HepG2 (cell line): ENCODE measurements around the gene CBLN3. TPM values are rescaled to one million over a fixed set of nuclear protein-coding genes. Genes with fewer than 3 reads are reported as not detected.

Experiments used
- FLYWCH1 ChIP-seq: sonication (generic); formaldehyde crosslinking; IDR thresholded peaks from 2 replicates; pipeline ENCODE4 v1.8.1; 2023; ENCODE audit warnings: mild to moderate bottlenecking, missing genetic modification reagents
- HDAC1 ChIP-seq: sonication (generic); formaldehyde crosslinking; IDR thresholded peaks from 2 replicates; pipeline ENCODE4 v1.5.1; 2020; ENCODE audit warnings: mild to moderate bottlenecking, missing genetic modification reagents
- HMGXB3 ChIP-seq: sonication (generic); formaldehyde crosslinking; IDR thresholded peaks from 2 replicates; pipeline ENCODE4 v1.4.0; 2020; ENCODE audit warnings: missing genetic modification reagents, borderline replicate concordance
- NR2F2 ChIP-seq: IDR thresholded peaks from 2 replicates; pipeline ENCODE4 v1.6.1; 2012; ENCODE audit warnings: low read depth, inconsistent platforms, borderline replicate concordance
- ONECUT2 ChIP-seq: sonication (generic); formaldehyde crosslinking; IDR thresholded peaks from 2 replicates; pipeline ENCODE4 v1.4.0; 2020; ENCODE audit warnings: missing genetic modification reagents
- PLRG1 ChIP-seq: fragments of 450-650 bp; conservative IDR thresholded peaks from 2 replicates; pipeline ENCODE4 v1.6.1; 2016
- PPARG ChIP-seq: conservative IDR thresholded peaks from 2 replicates; pipeline ENCODE4 v1.6.1; 2016; ENCODE audit warnings: missing biosample characterization, missing genetic modification reagents
- RFX3 ChIP-seq: IDR thresholded peaks from 2 replicates; pipeline ENCODE4 v1.6.1; 2016; ENCODE audit warnings: missing biosample characterization, missing genetic modification reagents
- SALL1 ChIP-seq: sonication (generic); formaldehyde crosslinking; IDR thresholded peaks from 2 replicates; pipeline ENCODE4 v1.8.0; 2022; ENCODE audit warnings: mild to moderate bottlenecking, missing genetic modification reagents
- SP4 ChIP-seq: sonication (generic); formaldehyde crosslinking; IDR thresholded peaks from 2 replicates; pipeline ENCODE4 v1.8.1; 2023; ENCODE audit warnings: mild to moderate bottlenecking, missing genetic modification reagents
- TIGD3 ChIP-seq: sonication (generic); formaldehyde crosslinking; IDR thresholded peaks from 2 replicates; pipeline ENCODE4 v1.5.1; 2020; ENCODE audit warnings: mild to moderate bottlenecking, missing genetic modification reagents, borderline replicate concordance
- ZHX1 ChIP-seq: sonication (generic); formaldehyde crosslinking; IDR thresholded peaks from 2 replicates; pipeline ENCODE4 v1.8.1; 2022; ENCODE audit warnings: low read depth, mild to moderate bottlenecking, missing genetic modification reagents
- ZNF160 ChIP-seq: sonication (generic); formaldehyde crosslinking; IDR thresholded peaks from 2 replicates; pipeline ENCODE4 v1.8.0; 2022; ENCODE audit warnings: mild to moderate bottlenecking, inconsistent platforms, missing genetic modification reagents
- ZNF414 ChIP-seq: sonication (generic); formaldehyde crosslinking; IDR thresholded peaks from 2 replicates; pipeline ENCODE4 v1.5.0; 2020; ENCODE audit warnings: missing genetic modification reagents
- ZNF556 ChIP-seq: sonication (generic); formaldehyde crosslinking; IDR thresholded peaks from 2 replicates; pipeline ENCODE4 v1.4.0; 2020; ENCODE audit warnings: mild to moderate bottlenecking, missing genetic modification reagents, borderline replicate concordance
- polyA plus RNA-seq, 8 experiments: library from polyadenylated mRNA; depleted of rRNA in 3 of 8; stranded (reverse) in 7 of 8; unstranded in 1 of 8; fragments of >200 nt; fragmentation: Illumina TruSeq in 4 of 8; extraction: Trizol in 4 of 8; gene quantifications; 2 replicates each; pipeline versions ENCODE4 v1.2.1 to v1.2.3, GENCODE V29; 2011 to 2016; ENCODE audit warnings: low read depth in 4 of 8, missing spikeins in 1 of 8, mixed read lengths in 1 of 8; ENCODE audit not compliant: insufficient read depth in 1 of 8
- total RNA-seq, 5 experiments: library from RNA; depleted of rRNA; stranded (reverse); fragments of >200 nt; fragmentation: Illumina TruSeq; extraction: Trizol; gene quantifications; 2 replicates each; pipeline ENCODE4 v1.2.3, GENCODE V29; 2016; ENCODE audit warnings: low read depth in 1 of 5

The CBLN3 gene
- total and polyA plus RNA-seq, 2 of the 13 experiments (the other 11 are each of a cell fraction or from before 2014, with no cell fraction given): 0.66 to 0.98 TPM

GRCh38 chr14:24387009-24387345 lies 42.5 kb downstream of the CBLN3 start (continued):
- TF ChIP-seq ZHX1 (CRISPR knock-in tag) (no peak), PPARG (CRISPR knock-in tag) (no peak), PLRG1 (no peak), ZNF556 (CRISPR knock-in tag) (peak; percentile 59; the same call in 1 of the 2 replicates), SALL1 (peak; percentile 4; the same call in 1 of the 2 replicates), FLYWCH1 (no peak), HDAC1 (CRISPR knock-in tag) (peak; percentile 38; the same call in 1 of the 2 replicates), ZNF160 (0 out of 2 replicates have a peak, but pooled peaks have one; percentile 31), TIGD3 (CRISPR knock-in tag) (no peak), SP4 (0 out of 2 replicates have a peak, but pooled peaks have one; percentile 9), ZNF414 (CRISPR knock-in tag) (0 out of 2 replicates have a peak, but pooled peaks have one; percentile 29), NR2F2 (0 out of 2 replicates have a peak, but pooled peaks have one; percentile 34), ONECUT2 (CRISPR knock-in tag) (no peak), HMGXB3 (CRISPR knock-in tag) (0 out of 2 replicates have a peak, but pooled peaks have one; percentile 5), RFX3 (no peak)
